ENCODE data around the gene NPAS3. TPM values are rescaled to one million over a fixed set of nuclear protein-coding genes. Genes with fewer than 3 reads are reported as not detected.

The NPAS3 gene
- total RNA-seq, 1 donor from 2014 or later, result 2.3 TPM

DNA sequence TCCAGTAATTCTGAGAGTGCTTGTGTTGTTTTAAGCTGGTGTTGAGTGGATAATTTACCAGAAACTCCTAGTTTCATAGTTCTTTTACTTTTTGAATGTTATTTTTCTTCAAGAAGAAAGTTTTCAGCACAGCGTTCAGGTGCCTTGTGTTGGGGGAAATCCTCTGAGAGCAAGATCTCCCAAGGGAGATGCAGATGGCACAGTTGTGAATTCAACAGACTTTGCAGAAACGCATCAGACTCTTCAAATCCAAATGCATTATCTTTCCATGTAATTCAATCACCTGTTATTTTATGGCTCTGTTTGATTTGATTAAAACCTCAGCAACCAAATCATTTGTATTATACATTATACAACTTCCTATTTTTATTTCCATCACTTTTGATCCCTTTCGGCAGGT, 572.3 kb downstream of the NPAS3 start:
- DNase-seq (ENCODE audit: low spot score), result no peak

DNA sequence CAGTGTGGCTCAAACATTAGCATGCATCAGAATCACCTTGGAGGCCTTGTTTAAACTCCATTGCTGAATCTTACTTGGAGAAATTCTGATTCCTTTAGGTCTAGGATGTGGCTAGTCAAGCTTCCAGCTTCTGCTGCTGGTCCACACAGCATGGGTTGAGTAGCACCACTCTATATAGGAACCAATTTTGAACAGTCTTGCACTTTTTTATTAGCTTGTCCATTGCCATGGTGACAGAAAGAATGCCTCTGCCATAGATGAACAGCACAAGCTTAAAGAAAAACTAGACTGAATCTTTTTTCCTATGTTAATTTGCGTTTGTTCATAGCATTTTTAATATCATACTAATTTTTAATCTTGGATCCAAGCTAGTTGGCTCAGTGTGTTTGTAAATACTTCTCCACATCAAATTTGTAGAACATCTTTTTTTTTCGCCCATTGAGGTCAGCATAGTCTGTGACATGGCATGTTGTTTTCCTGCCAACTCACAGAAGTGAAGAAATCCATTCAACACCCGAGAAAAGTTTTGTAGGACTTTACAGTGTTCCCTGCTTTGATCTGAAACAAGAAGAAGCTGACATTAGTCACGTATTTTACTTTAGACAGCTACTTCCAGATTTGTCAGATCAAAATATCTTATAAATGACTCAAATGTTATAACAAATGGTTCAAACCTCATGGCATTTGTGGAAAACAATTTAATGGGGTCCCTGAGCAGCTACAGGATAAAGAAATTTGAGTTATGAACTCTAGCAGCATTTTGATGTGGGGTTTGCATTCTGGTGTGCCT, 573.4 kb downstream of the NPAS3 start:
- DNase-seq (ENCODE audit: low spot score), result no peak

DNA sequence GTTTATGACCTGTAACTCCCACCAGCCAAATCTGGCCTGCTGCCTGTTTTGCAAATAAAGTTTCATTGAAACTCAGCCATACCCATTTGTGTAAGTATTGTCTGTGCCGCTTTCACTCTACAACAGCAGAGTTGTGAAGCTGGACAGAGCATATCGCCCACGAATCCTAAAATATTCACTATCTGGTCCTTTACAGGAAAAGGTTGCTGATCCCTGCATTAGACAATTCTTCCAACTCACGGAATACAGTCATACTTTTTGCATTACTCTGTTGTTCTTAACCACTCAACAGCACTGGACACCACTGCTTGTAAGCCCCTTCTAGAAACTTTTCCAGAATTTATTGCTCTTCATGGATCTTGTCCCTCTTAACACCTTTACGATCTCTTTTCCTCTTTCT, 576.8 kb downstream of the NPAS3 start:
- no peak for DNase-seq (ENCODE audit: low spot score)

- no peak for DNase-seq (ENCODE audit: low spot score)
These were observed 577.2 kb downstream of the NPAS3 start for GRCh38 chr14:33515899-33516298.

DNA sequence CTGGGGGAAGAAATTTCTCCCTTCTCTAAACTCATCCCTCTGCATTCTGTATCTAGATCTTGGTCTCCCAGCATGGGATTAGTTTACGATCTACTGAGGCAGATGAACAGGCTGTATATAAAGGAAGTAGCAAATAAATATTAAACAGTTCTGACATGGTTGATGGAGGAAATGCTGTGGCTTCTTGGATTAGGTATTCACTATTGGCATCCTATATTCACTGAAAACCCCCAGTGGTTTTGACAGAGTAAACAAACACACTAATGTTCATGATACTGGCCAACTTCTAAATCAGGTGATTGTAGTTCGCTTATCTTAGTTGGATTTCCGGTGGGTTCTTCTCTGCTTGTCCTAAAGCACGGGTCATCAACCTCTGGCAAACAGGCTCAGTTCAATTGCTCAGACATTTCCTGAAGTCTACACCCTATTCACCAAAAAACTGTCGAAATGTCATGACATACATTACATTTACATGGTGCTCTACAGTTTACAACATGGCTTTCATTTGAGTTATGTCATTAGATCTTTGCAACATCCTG, 578.3 kb downstream of the NPAS3 start:
- no peak for DNase-seq (ENCODE audit: low spot score)

GRCh38 chr14:33521192-33521591, 582.5 kb downstream of the NPAS3 start:
- DNase-seq (ENCODE audit: low spot score), result no peak

- DNase-seq (ENCODE audit: low spot score), result no peak
These were observed 585.6 kb downstream of the NPAS3 start for GRCh38 chr14:33524244-33524643.

DNA sequence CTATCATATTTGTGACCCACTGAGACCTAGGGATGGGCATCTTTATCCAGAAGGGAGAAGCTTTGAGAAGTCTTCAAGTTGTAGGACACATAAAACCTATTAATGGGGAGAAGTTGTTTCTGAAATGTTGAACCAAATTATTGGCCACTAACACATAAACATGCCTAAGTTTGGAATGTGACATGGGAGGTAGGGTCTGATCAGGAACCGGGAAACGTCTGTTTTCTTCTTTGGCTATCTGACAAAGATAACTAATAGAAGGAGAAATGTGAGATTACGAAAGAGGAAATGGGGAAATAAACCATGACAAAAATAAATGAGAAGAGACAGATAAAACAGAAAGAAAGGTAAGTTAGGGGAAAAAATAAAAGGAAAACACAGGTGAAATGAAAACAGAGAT, 586.9 kb downstream of the NPAS3 start:
- DNase-seq (ENCODE audit: low spot score), result no peak

GRCh38 chr14:33527023-33527634, 588.5 kb downstream of the NPAS3 start:
- no peak for DNase-seq (ENCODE audit: low spot score)

GRCh38 chr14:33528655-33529054, 590.0 kb downstream of the NPAS3 start:
- DNase-seq (ENCODE audit: low spot score), result no peak

DNA sequence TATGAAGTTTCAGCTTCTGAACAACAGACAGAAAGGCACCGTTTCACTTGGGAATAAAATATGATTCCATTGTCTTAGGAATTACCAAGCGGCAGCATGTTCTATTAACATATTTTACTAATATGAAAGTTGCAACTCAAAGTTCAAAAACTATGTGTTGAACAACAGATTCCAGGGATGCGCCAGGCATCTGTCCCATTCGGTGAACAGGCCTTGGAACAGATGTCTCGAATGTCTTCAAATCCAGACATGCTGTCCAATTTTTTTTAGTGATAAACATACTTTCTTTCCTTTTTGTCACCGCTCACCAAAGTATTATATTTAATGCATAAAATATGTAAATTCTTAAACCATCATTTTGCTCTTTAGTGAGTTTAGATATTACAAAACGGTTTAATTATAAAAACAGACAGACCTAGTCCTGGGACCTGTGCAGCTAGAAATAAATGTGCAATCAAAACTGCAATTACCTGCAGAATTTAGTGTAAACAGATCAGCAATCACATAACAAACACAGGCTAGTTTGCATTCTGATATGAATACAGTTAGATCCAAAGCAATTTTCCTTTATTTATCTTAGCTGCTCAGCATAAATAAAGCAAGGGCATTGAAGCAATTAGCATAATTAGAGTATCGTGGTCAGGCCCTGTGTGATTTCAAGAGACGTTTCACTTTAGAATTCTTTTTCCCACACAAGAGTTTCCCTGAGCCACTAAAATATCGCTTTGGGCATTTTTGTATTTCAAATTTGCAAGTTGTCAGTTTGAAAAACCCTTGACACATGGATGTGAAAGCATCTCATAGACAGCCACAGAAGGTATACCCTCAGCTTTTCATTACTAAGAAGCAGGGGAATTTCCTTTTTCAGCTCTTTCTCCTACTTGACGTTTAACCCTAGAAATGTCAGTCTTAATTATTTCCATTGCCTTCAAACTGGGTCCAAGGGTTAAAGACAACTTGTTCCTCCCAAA, 591.4 kb downstream of the NPAS3 start:
- no peak for DNase-seq (ENCODE audit: low spot score)

DNA sequence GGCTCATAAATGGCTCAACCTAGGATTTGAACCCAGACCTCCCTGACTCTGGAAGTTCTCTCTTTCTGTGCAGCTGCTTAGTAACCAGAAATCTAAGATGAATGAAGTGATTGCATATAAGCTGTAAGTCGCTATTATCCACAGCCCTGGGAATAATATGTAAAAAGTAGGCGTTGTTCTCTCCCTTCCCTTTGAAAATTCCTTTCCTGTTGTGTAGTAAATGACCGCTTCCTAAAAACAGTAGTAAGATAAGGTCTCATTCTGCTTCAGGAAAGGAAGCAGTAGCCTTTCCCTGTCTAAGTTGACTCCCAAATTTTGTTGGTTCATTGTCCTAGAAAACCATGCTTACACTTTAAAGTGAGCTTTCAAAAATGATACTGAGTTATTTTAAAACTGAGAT, 593.9 kb downstream of the NPAS3 start:
- no peak for DNase-seq (ENCODE audit: low spot score)

DNA sequence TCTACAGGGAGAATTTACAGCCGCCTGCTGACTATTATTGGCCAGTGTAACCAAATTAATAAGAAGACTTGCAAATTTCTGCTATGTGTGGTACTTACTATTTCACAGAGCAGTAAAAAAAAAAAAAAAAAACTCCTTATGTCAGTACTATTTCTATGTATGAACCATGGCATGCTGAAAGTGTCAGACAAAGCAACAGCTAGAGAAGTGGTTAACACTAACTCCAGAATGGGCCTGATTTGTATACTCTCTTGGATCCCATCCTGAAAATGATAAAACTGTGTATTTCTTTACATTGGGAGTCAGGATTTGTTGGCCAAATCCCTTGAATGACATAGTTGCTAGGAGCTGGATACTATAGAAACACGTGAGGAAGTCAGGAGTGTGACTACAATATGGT, 595.4 kb downstream of the NPAS3 start:
- no peak for DNase-seq (ENCODE audit: low spot score)

DNA sequence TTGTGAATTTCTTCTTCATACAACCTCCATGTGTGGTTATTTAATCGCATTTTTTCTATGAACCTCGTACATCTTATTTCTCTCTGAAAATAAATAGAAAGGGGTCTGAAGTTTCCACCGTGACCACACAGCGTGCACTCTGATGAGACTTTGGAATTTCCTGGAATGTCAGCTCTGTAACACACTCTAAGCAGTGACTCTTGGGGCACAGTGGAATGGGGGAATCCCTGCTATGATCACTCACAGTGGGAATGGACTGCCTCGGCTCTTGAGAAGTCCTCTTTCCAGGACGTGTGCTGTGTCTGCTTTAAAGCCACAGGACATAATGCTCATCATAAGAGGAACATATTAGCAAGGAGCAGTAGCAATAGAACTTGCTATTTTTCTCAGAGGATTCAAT, 596.0 kb downstream of the NPAS3 start:
- no peak for DNase-seq (ENCODE audit: low spot score)

DNA sequence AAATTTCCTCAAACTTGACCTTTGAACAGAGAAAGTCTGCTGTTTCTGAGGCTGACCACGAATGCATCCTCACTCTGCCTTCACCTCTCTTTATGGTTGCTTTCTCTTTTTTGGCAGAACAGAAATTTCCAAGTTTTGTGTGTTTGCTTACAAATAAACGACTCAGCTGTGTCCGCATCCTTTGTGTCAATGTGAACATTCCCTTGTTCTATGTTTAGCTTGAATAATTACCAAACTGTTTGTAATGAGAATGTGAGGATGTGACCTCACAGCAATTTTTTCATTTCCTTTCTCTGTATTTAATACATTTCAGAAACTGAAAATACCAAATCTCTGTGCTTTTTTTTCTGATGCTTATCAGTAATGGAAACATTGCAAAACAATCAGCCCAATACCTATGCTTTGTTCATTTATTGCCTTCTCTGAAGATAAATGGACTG, 601.3 kb downstream of the NPAS3 start:
- no peak for DNase-seq (ENCODE audit: low spot score)

DNA sequence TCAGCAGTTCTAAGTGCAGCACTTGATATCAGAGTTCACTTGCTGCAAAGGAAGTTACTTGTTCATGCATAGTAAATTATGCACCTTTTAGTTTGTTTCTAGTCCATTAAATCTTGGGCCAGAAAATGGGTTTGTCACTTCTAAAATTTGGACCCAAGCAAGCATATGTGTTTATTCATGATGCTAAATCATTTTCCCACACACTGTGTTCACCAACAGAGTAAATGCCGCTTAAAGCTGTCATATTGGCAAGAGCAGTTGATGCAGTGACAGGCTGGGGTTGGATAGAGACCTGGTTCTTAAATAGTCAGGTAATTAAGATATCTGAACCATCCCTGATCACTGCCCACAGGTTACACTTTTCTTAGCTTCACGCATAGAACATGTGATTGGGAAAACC, 602.5 kb downstream of the NPAS3 start:
- no peak for DNase-seq (ENCODE audit: low spot score)

- DNase-seq (ENCODE audit: low spot score), result no peak
These were observed 603.9 kb downstream of the NPAS3 start for GRCh38 chr14:33542338-33543287.

DNA sequence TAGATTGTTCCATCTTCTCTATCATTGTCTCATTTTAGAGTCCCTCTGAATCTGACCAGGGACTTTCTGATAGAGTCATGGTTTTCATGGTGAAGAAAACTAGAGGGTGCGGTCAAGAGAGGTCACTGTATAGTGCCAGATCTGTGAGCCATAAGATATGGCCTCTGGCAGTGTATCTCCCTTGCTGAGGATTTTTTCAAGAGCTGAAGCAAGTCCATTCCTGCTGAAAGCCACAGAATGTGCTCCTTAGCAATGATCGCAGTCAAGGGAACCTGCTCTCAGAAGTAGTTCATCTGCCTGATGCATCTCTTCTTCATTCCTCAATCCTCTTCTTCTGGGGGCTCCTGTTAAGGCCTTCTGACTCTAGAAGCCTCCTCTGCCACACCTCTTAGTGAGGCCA, 607.0 kb downstream of the NPAS3 start:
- no peak for DNase-seq (ENCODE audit: low spot score)

DNA sequence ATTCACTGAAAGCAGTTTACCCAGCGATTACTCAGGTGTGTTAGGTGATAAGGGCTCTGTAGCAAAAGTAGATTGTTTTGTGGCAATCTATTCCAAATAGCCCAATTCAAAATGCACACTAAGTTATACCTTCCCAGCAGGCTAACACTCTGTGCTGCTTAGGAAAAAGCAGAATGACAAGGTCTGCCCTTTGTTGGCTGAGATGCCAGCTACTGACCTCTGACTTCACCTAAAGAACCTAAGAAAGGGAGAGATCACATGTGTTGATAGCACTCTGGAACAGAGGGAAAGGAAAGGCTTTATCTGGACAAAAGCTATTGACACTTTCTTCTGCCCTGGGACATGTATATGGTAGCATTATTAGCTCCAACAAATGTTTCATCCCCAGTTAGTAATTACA, 609.9 kb downstream of the NPAS3 start:
- no peak for DNase-seq (ENCODE audit: low spot score)

GRCh38 chr14:33551963-33552362, 613.3 kb downstream of the NPAS3 start:
- DNase-seq (ENCODE audit: low spot score), result no peak

- no peak for DNase-seq (ENCODE audit: low spot score)
These were observed 615.1 kb downstream of the NPAS3 start for GRCh38 chr14:33553706-33554278.

Measured in ureter (tissue), 1 donor.